Type B pancreatic cell (in vitro differentiated cells): ENCODE results near the gene RFX6. TPM values are rescaled to one million over a fixed set of nuclear protein-coding genes. Genes with fewer than 3 reads are reported as not detected.
A peak's percentile ranks its signal among the peaks of the same experiment; 100 is the strongest.
"Not testable (repeated sequence)": the region's sequence is repeated elsewhere in the genome, so short reads cannot be mapped to it uniquely, and the experiment has no call there.

Experiments
- DNase-seq: peaks from one replicate; pipeline ENCODE4 v3.0.0; 2021; ENCODE audit warnings: mixed read lengths; ENCODE audit not compliant: unreplicated experiment; ENCODE audit errors: extremely low spot score
- H3K27ac Mint-ChIP-seq: 2 replicates; pipeline ENCODE4 v1.8.0; 2021; ENCODE audit warnings: mild to moderate bottlenecking, mixed read lengths
- H3K27me3 Mint-ChIP-seq: 2 replicates; pipeline ENCODE4 v1.8.0; 2021; ENCODE audit warnings: mixed read lengths
- H3K36me3 Mint-ChIP-seq: 2 replicates; pipeline ENCODE4 v1.8.0; 2021; ENCODE audit warnings: mixed read lengths
- H3K4me1 Mint-ChIP-seq: one replicate; pipeline ENCODE4 v1.8.0; 2021; ENCODE audit warnings: mixed read lengths; ENCODE audit not compliant: unreplicated experiment
- H3K4me3 Mint-ChIP-seq: 2 replicates; pipeline ENCODE4 v1.8.0; 2021; ENCODE audit warnings: mild to moderate bottlenecking, mixed read lengths
- H3K9me3 Mint-ChIP-seq: 2 replicates; pipeline ENCODE4 v1.8.0; 2021; ENCODE audit warnings: mixed read lengths
- CTCF ChIP-seq: fragments of 200-600 bp; sonication (generic); conservative IDR thresholded peaks from 2 replicates; pipeline ENCODE4 v1.5.0; 2021; ENCODE audit warnings: antibody characterized with exemption, mild to moderate bottlenecking
- long read RNA-seq: library from polyadenylated mRNA; unstranded; transcript quantifications from one replicate; pipeline ENCODE4 v2.0.0, GENCODE V29; 2020
- total RNA-seq: library from RNA; stranded (reverse); gene quantifications from 2 replicates; pipeline ENCODE4 v1.2.1, GENCODE V29; 2021; ENCODE audit warnings: low replicate concordance

The RFX6 gene
- 18.3 and 23.9 TPM in 2 replicates for total RNA-seq
- long read RNA-seq, transcript RFX6-201 (19 exons, 3,460 nt) = major isoform, 9 of 37 reads
- long read RNA-seq, partial matches to known transcripts = 16 of 37 reads
- long read RNA-seq, other reads (novel, unspliced or antisense) = 12 of 37 reads

GRCh38 chr6:116876635-116877611 is at the start of gene RFX6:
TSS of gene RFX6 (plus strand) at chr6:116877242. CDS start at chr6:116877276, 34 bp downstream.
- Mint-ChIP-seq H3K4me3 (peak within 1 kb of the TSS; percentile 92), H3K36me3 (no peaks in the 10 kb centered on the region), H3K27ac (peak within 1 kb of the TSS; percentile 45), H3K4me1 (peaks cover 3% of the 10 kb centered on the region), H3K27me3 (peaks cover 62% of the 10 kb centered on the region), H3K9me3 (no peaks in the 10 kb centered on the region)
- no peak for DNase-seq
- TF ChIP-seq CTCF = no peak

- no peaks in the 10 kb centered on the region for H3K36me3 Mint-ChIP-seq
- no peaks in the 10 kb centered on the region for H3K9me3 Mint-ChIP-seq
- no peak overlapping the region for H3K4me3 Mint-ChIP-seq
- no peak for DNase-seq
- no peak overlapping the region for H3K27ac Mint-ChIP-seq
- no peak for TF ChIP-seq CTCF
- H3K4me1 Mint-ChIP-seq = no peaks in the 10 kb centered on the region
- no peaks in the 10 kb centered on the region for H3K27me3 Mint-ChIP-seq
These were observed 49.3 kb upstream of the RFX6 start for GRCh38 chr6:116827561-116828240.

- no peak within 1 kb of the TSS for H3K27ac Mint-ChIP-seq
- no peaks in the 10 kb centered on the region for H3K36me3 Mint-ChIP-seq
- H3K27me3 Mint-ChIP-seq = no peaks in the 10 kb centered on the region
- DNase-seq = no peak
- TF ChIP-seq CTCF = no peak
- H3K4me3 Mint-ChIP-seq = no peak within 1 kb of the TSS
- no peaks in the 10 kb centered on the region for H3K9me3 Mint-ChIP-seq
- H3K4me1 Mint-ChIP-seq = no peaks in the 10 kb centered on the region
These were observed 48.1 kb upstream of the RFX6 start, which contains the start of gene GPRC6A for GRCh38 chr6:116828983-116829382. TSS of gene GPRC6A (minus strand) at chr6:116829083. CDS start at chr6:116829013, 70 bp downstream.

- H3K4me1 Mint-ChIP-seq, H3K9me3 Mint-ChIP-seq, H3K36me3 Mint-ChIP-seq, H3K4me3 Mint-ChIP-seq, H3K27me3 Mint-ChIP-seq, H3K27ac Mint-ChIP-seq, DNase-seq: not testable (repeated sequence)
These were observed 42.5 kb upstream of the RFX6 start for GRCh38 chr6:116834526-116834925.

GRCh38 chr6:116836606-116837342 is 40.3 kb upstream of the RFX6 start:
- no peak for TF ChIP-seq CTCF
- DNase-seq = no peak

More at GRCh38 chr6:116836606-116837342, 40.3 kb upstream of the RFX6 start:
- Mint-ChIP-seq H3K36me3 (no peaks in the 10 kb centered on the region), H3K4me1 (no peaks in the 10 kb centered on the region), H3K9me3 (no peaks in the 10 kb centered on the region), H3K27ac (no peak overlapping the region), H3K27me3 (no peaks in the 10 kb centered on the region), H3K4me3 (no peak overlapping the region)
